MCF 10A (cell line): ENCODE results near the gene PLEKHA7. TPM values are rescaled to one million over a fixed set of nuclear protein-coding genes. Genes with fewer than 3 reads are reported as not detected.

Experiments used
- BruUV-seq: library from RNA; stranded (reverse); fragments of 400-500 nt; replicated peaks from 2 replicates; lab custom pipeline; 2021; lab: Mats Ljungman, UMichigan
- CTCF ChIA-PET: fragments of 300-600 bp; sonication (Branson Sonifier 250); formaldehyde crosslinking; extraction: SDS; loops from one replicate; lab custom pipeline; 2021; ENCODE audit warnings: antibody characterized with exemption, inconsistent platforms; lab: Yijun Ruan, JAX
- POLR2A ChIA-PET: fragments of 300-600, 350-650 bp; sonication (Branson Sonifier 250); formaldehyde crosslinking; extraction: SDS; loops from one replicate; lab custom pipeline; 2020; ENCODE audit warnings: antibody characterized with exemption, inconsistent platforms; lab: Yijun Ruan, JAX
- DNase-seq: peaks from one replicate; pipeline ENCODE4 v3.0.0-alpha.2; 2018; ENCODE audit not compliant: unreplicated experiment
- H3K27ac Mint-ChIP-seq: one replicate; pipeline ENCODE4 v1.8.0; 2022; ENCODE audit warnings: mild to moderate bottlenecking, low read depth, mixed read lengths; ENCODE audit not compliant: unreplicated experiment
- H3K27me3 Mint-ChIP-seq: one replicate; pipeline ENCODE4 v1.8.0; 2022; ENCODE audit warnings: mixed read lengths; ENCODE audit not compliant: insufficient read depth, unreplicated experiment
- H3K36me3 Mint-ChIP-seq: one replicate; pipeline ENCODE4 v1.8.0; 2022; ENCODE audit warnings: mild to moderate bottlenecking, moderate library complexity, mixed read lengths; ENCODE audit not compliant: insufficient read depth, unreplicated experiment
- H3K4me1 Mint-ChIP-seq: one replicate; pipeline ENCODE4 v1.8.0; 2022; ENCODE audit warnings: mixed read lengths; ENCODE audit not compliant: insufficient read depth, unreplicated experiment
- H3K4me3 Mint-ChIP-seq: one replicate; pipeline ENCODE4 v1.8.0; 2022; ENCODE audit warnings: mild to moderate bottlenecking, moderate library complexity, mixed read lengths; ENCODE audit not compliant: unreplicated experiment
- H3K9me3 Mint-ChIP-seq: one replicate; pipeline ENCODE4 v1.8.0; 2022; ENCODE audit warnings: mixed read lengths; ENCODE audit not compliant: unreplicated experiment
- CTCF ChIP-seq: fragments of 200-600 bp; IDR thresholded peaks from one replicate; pipeline ENCODE4 v1.8.0; 2022; ENCODE audit warnings: antibody characterized with exemption, mild to moderate bottlenecking; ENCODE audit not compliant: unreplicated experiment
- intact Hi-C: fragments of 100-400 bp; cut with micrococcal nuclease; formaldehyde crosslinking; loops from 2 replicates; pipeline ENCODE4 v1.14.1; 2022
- total RNA-seq: library from RNA; stranded (reverse); gene quantifications from 2 replicates; pipeline ENCODE4 v1.2.3, GENCODE V29; 2022

Gene PLEKHA7
- total RNA-seq, 1 experiment from 2014 or later, result 2.8 TPM

DNA sequence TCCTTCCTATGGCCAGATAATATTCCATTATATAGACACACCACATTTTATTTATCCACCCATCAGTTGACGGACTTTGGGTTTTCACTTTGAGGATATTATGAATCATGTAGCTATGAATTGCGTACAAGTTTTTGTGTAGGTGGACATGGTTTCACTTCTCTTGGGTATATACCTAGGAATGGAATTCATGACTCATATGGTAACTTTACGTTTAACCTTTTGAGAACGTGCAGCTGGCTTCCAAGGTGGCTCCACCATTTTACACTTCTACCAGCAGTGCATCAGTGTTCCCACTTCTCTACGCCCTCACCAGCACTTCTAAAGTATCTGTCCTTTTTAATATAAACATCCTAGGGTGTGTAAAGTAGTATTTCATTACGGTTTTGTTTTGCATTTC lies 112.0 kb downstream of the PLEKHA7 start:
- ChIA-PET POLR2A (interaction anchor here (0.7 to 1.7 kb wide), 12 partner anchors 10 to 391 kb away, joined by 3 to 9 read pairs (median 4); partner anchors contain the start of gene PIK3C2A), CTCF (interaction anchor here (0.6 to 1.7 kb wide), 6 partner anchors 19 to 82 kb away, joined by 3 to 10 read pairs (median 4); no protein-coding TSS in a partner anchor)
- Mint-ChIP-seq H3K27me3 (no peaks in the 10 kb centered on the region), H3K36me3 (peaks cover 6% of the 10 kb centered on the region), H3K4me3 (peak overlapping the region; percentile 47), H3K4me1 (peaks cover 25% of the 10 kb centered on the region), H3K9me3 (no peaks in the 10 kb centered on the region), H3K27ac (peak overlapping the region; percentile 61)
- BruUV-seq, result no TSS peak
- TF ChIP-seq CTCF, result no peak
- intact Hi-C loops, result loop anchor here (2.0 kb wide), 1 partner anchor 23 kb away; no protein-coding TSS in a partner anchor
- DNase-seq, result peak; percentile 83

- Mint-ChIP-seq H3K4me1 (peaks cover 25% of the 10 kb centered on the region), H3K36me3 (peaks cover 6% of the 10 kb centered on the region), H3K27me3 (no peaks in the 10 kb centered on the region), H3K4me3 (no peak overlapping the region), H3K9me3 (no peaks in the 10 kb centered on the region), H3K27ac (no peak overlapping the region)
- POLR2A ChIA-PET, result interaction anchor here (1.3 to 1.5 kb wide), 2 partner anchors 24 to 41 kb away, joined by 3 to 5 read pairs; no protein-coding TSS in a partner anchor
- no peak for DNase-seq
- intact Hi-C loops, result no loop called here
- no TSS peak for BruUV-seq
- CTCF ChIA-PET, result interaction anchor here (0.7 to 1.9 kb wide), 4 partner anchors 19 to 116 kb away, joined by 3 to 10 read pairs (median 5); no protein-coding TSS in a partner anchor
- TF ChIP-seq CTCF, result no peak
Measured at GRCh38 chr11:16900491-16900890, 113.7 kb downstream of the PLEKHA7 start.

GRCh38 chr11:16899708-16900303 lies 114.4 kb downstream of the PLEKHA7 start:
- CTCF ChIA-PET, result interaction anchor here (0.7 to 1.9 kb wide), 2 partner anchors 18 to 39 kb away, joined by 3 to 6 read pairs; no protein-coding TSS in a partner anchor
- no peak overlapping the region for H3K27ac Mint-ChIP-seq
- H3K4me3 Mint-ChIP-seq, result no peak overlapping the region
- H3K9me3 Mint-ChIP-seq, result no peaks in the 10 kb centered on the region
- no TSS peak for BruUV-seq
- peaks cover 25% of the 10 kb centered on the region for H3K4me1 Mint-ChIP-seq
- POLR2A ChIA-PET, result interaction anchor here (1.5 kb wide), 1 partner anchor 42 kb away, joined by 3 read pairs; no protein-coding TSS in a partner anchor
- no peaks in the 10 kb centered on the region for H3K27me3 Mint-ChIP-seq
- peaks cover 6% of the 10 kb centered on the region for H3K36me3 Mint-ChIP-seq
- intact Hi-C loops, result no loop called here
- TF ChIP-seq CTCF, result no peak
- DNase-seq, result no peak

DNA sequence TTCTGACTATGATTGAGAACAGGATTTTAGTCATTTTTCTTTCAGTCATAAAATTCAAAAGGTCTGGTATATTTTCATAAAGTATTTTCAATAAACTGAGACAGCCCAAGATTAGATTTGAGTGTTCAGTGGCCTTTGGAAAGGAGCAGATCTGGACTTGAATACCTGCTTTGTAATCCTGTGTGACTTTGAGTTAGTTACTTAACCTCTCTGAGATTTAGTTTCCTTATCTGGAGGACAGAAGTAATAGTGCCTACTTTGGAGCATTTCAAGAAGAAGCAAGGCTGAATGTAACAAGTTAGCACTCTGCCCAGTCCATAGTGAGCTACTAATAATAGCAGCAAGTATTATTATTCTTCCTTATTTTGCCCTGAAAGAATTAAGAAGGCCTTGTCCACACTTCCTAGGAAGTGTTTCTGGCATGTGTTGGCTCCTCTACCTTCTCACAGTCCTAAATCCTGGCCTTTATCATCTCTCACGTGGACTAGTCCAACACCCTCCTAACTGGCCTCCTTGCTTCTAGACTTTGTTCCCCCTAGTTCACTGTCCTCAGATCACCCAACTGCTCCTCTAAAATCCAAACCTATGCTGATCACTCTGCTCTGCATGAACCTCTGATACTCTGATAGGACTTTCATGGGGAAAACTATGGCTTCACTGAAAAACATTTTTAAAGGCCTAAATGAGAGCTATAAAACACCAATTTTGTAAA lies 115.8 kb downstream of the PLEKHA7 start:
- intact Hi-C loops, result no loop called here
- no peaks in the 10 kb centered on the region for H3K27me3 Mint-ChIP-seq
- POLR2A ChIA-PET, result interaction anchor here (0.6 to 0.7 kb wide), 2 partner anchors 8 to 23 kb away, joined by 3 read pairs; no protein-coding TSS in a partner anchor
- BruUV-seq, result no TSS peak
- no peak overlapping the region for H3K4me3 Mint-ChIP-seq
- no peak for DNase-seq
- H3K27ac Mint-ChIP-seq, result no peak overlapping the region
- no peak for TF ChIP-seq CTCF
- H3K36me3 Mint-ChIP-seq, result peaks cover 6% of the 10 kb centered on the region
- peaks cover 18% of the 10 kb centered on the region for H3K4me1 Mint-ChIP-seq
- CTCF ChIA-PET, result interaction anchor here (0.6 to 1.9 kb wide), 3 partner anchors 13 to 78 kb away, joined by 3 to 6 read pairs (median 5); no protein-coding TSS in a partner anchor
- no peaks in the 10 kb centered on the region for H3K9me3 Mint-ChIP-seq
